Measurements from ENCODE around the gene JMY. TPM values are rescaled to one million over a fixed set of nuclear protein-coding genes. Genes with fewer than 3 reads are reported as not detected.

The JMY gene
- total RNA-seq, 5 donors from 2014 or later (not counting 1 experiment from before 2014, with no cell fraction given), result 18.0 to 45.3 (median 21.1) TPM

GRCh38 chr5:79236362-79236969, 535 bp downstream of the JMY start:
- Mint-ChIP-seq H3K9me3 (no peaks in the 10 kb centered on the region), H3K27ac (peak overlapping the region; percentile 85 to 86), H3K4me3 (peak overlapping the region; percentile 84 to 96 (median 96)), H3K27me3 (no peaks in the 10 kb centered on the region), H3K36me3 (peaks cover 8% of the 10 kb centered on the region), H3K4me1 (peaks cover 33 to 42% (median 33%) of the 10 kb centered on the region in 3 donors)
- Histone ChIP-seq H3K36me3 (ENCODE audit: control insufficient read depth in 2 of 2, extremely low read depth in 1 of 2, insufficient read depth in 1 of 2, low read length in 1 of 2) (no peaks in the 10 kb centered on the region), H3K27ac (ENCODE audit: low read length) (peak overlapping the region; percentile 69), H3K4me1 (ENCODE audit: control insufficient read depth in 1 of 2, extremely low read depth in 1 of 2, insufficient read depth in 2 of 2, low read length in 2 of 2) (peaks cover 18 to 22% of the 10 kb centered on the region in 2 experiments), H3K27me3 (replicated peaks in 1 of 2; ENCODE audit: control insufficient read depth in 2 of 2, extremely low read depth in 1 of 2, insufficient read depth in 2 of 2, low read length in 1 of 2) (no peaks in the 10 kb centered on the region), H3K4me3 (ENCODE audit: control insufficient read depth in 1 of 2, extremely low read depth in 1 of 2, low read length in 1 of 2) (peak overlapping the region; percentile 75 to 94), H3K9me3 (no peaks in the 10 kb centered on the region)
- CTCF ChIA-PET, result interaction anchor here in 1 of 2 donors (0.8 to 0.9 kb wide), 2 partner anchors 18 to 1564 kb away, joined by 3 to 4 read pairs; no protein-coding TSS in a partner anchor
- WGBS (ENCODE audit: insufficient coverage), result under 1% methylated on average over 78 of the region's 78 CpGs
- DNase-seq (peak in 24 of 35 experiments; percentile 8 to 48 (median 21)), ATAC-seq (replicated peaks in 1 of 4) (peak; percentile 27 to 49 (median 46))
- POLR2A ChIA-PET, result interaction anchor here (0.6 to 1.3 kb wide), 5 partner anchors 17 to 1604 kb away, joined by 3 to 6 read pairs (median 4); no protein-coding TSS in a partner anchor

- H3K4me1 Mint-ChIP-seq, result peaks cover 39 to 49% (median 39%) of the 10 kb centered on the region in 3 donors
- peak overlapping the region; percentile 84 to 96 (median 96) for H3K4me3 Mint-ChIP-seq
- Histone ChIP-seq H3K4me3 (ENCODE audit: control insufficient read depth in 1 of 2, extremely low read depth in 1 of 2, low read length in 1 of 2) (peak overlapping the region; percentile 75 to 94), H3K4me1 (ENCODE audit: control insufficient read depth in 1 of 2, extremely low read depth in 1 of 2, insufficient read depth in 2 of 2, low read length in 2 of 2) (peaks cover 18 to 24% of the 10 kb centered on the region in 2 experiments), H3K27ac (ENCODE audit: low read length) (peak overlapping the region; percentile 69), H3K9me3 (no peaks in the 10 kb centered on the region), H3K27me3 (replicated peaks in 1 of 2; ENCODE audit: control insufficient read depth in 2 of 2, extremely low read depth in 1 of 2, insufficient read depth in 2 of 2, low read length in 1 of 2) (no peaks in the 10 kb centered on the region), H3K36me3 (ENCODE audit: control insufficient read depth in 2 of 2, extremely low read depth in 1 of 2, insufficient read depth in 1 of 2, low read length in 1 of 2) (no peaks in the 10 kb centered on the region)
- ChIA-PET POLR2A (interaction anchor here (0.7 to 1.3 kb wide), 5 partner anchors 16 to 252 kb away, joined by 3 to 6 read pairs (median 4); partner anchors contain the start of gene ARSB (in 1 of the 2)), CTCF (interaction anchor here in 1 of 2 donors (0.8 to 1.0 kb wide), 2 partner anchors 104 to 1565 kb away, joined by 3 read pairs; no protein-coding TSS in a partner anchor)
- peak; percentile 10 to 20 (median 17) for ATAC-seq (replicated peaks in 1 of 4)
- peak in 29 of 35 experiments; percentile 8 to 54 (median 23) for DNase-seq
- peaks cover 8% of the 10 kb centered on the region for H3K36me3 Mint-ChIP-seq
- peak overlapping the region; percentile 56 to 87 for H3K27ac Mint-ChIP-seq
- H3K27me3 Mint-ChIP-seq, result no peaks in the 10 kb centered on the region
- no peaks in the 10 kb centered on the region for H3K9me3 Mint-ChIP-seq
- under 1% methylated on average over 61 of the region's 61 CpGs for WGBS (ENCODE audit: insufficient coverage)
These were observed 1.2 kb downstream of the JMY start for GRCh38 chr5:79236970-79237739.

- ChIA-PET POLR2A (interaction anchor here (0.6 to 1.0 kb wide), 6 partner anchors 12 to 1042 kb away, joined by 3 to 9 read pairs (median 4); partner anchors contain the start of gene ARSB (in 1 of the 2)), CTCF (interaction anchor here in 1 of 2 donors (0.6 to 1.0 kb wide), 2 partner anchors 105 to 170 kb away, joined by 3 read pairs; no protein-coding TSS in a partner anchor)
- H3K4me3 ChIP-seq (ENCODE audit: control insufficient read depth in 1 of 2, extremely low read depth in 1 of 2, low read length in 1 of 2), result peak overlapping the region; percentile 75 to 94
- Mint-ChIP-seq H3K9me3 (no peaks in the 10 kb centered on the region), H3K27me3 (no peaks in the 10 kb centered on the region), H3K4me3 (peak overlapping the region; percentile 84 to 96 (median 96)), H3K27ac (peak overlapping the region; percentile 56 to 87), H3K4me1 (peaks cover 47 to 57% (median 47%) of the 10 kb centered on the region in 3 donors), H3K36me3 (peaks cover 11% of the 10 kb centered on the region)
- no peaks in the 10 kb centered on the region for H3K9me3 ChIP-seq
- no peaks in the 10 kb centered on the region for H3K36me3 ChIP-seq (ENCODE audit: control insufficient read depth in 2 of 2, extremely low read depth in 1 of 2, insufficient read depth in 1 of 2, low read length in 1 of 2)
- whole genome bisulfite sequencing (ENCODE audit: insufficient coverage), result 37% methylated on average over 5 of the region's 14 CpGs
- ATAC-seq (replicated peaks in 1 of 4), result peak in 3 of 4 experiments; percentile 1 to 2 (median 1)
- H3K27ac ChIP-seq (ENCODE audit: low read length), result peak overlapping the region; percentile 69
- no peaks in the 10 kb centered on the region for H3K27me3 ChIP-seq (replicated peaks in 1 of 2; ENCODE audit: control insufficient read depth in 2 of 2, extremely low read depth in 1 of 2, insufficient read depth in 2 of 2, low read length in 1 of 2)
- H3K4me1 ChIP-seq (ENCODE audit: control insufficient read depth in 1 of 2, extremely low read depth in 1 of 2, insufficient read depth in 2 of 2, low read length in 2 of 2), result peaks cover 18 to 30% of the 10 kb centered on the region in 2 experiments
- no peak for DNase-seq
These were observed 2.0 kb downstream of the JMY start for GRCh38 chr5:79237740-79238560.

- Histone ChIP-seq H3K4me1 (ENCODE audit: control insufficient read depth in 1 of 2, extremely low read depth in 1 of 2, insufficient read depth in 2 of 2, low read length in 2 of 2) (peaks cover 24 to 39% of the 10 kb centered on the region in 2 experiments), H3K4me3 (ENCODE audit: control insufficient read depth in 1 of 2, extremely low read depth in 1 of 2, low read length in 1 of 2) (no peak overlapping the region), H3K9me3 (no peaks in the 10 kb centered on the region), H3K27ac (ENCODE audit: low read length) (no peak overlapping the region), H3K36me3 (ENCODE audit: control insufficient read depth in 2 of 2, extremely low read depth in 1 of 2, insufficient read depth in 1 of 2, low read length in 1 of 2) (no peaks in the 10 kb centered on the region), H3K27me3 (replicated peaks in 1 of 2; ENCODE audit: control insufficient read depth in 2 of 2, extremely low read depth in 1 of 2, insufficient read depth in 2 of 2, low read length in 1 of 2) (no peaks in the 10 kb centered on the region)
- POLR2A ChIA-PET, result interaction anchor here in 1 of 2 donors (0.5 to 0.7 kb wide), 2 partner anchors 10 to 460 kb away, joined by 4 to 10 read pairs; no protein-coding TSS in a partner anchor
- Mint-ChIP-seq H3K27me3 (no peaks in the 10 kb centered on the region), H3K36me3 (peaks cover 11% of the 10 kb centered on the region), H3K27ac (no peak overlapping the region), H3K9me3 (no peaks in the 10 kb centered on the region), H3K4me1 (peaks cover 69 to 78% (median 71%) of the 10 kb centered on the region in 3 donors), H3K4me3 (peak overlapping the region; percentile 55 to 96 (median 63))
- CTCF ChIA-PET, result interaction anchor here in 1 of 2 donors (0.7 kb wide), 1 partner anchor 1832 kb away, joined by 3 read pairs; no protein-coding TSS in a partner anchor
- ATAC-seq (replicated peaks in 1 of 4) (no peak), DNase-seq (no peak)
- WGBS (ENCODE audit: insufficient coverage), result no CpG with 5 or more reads among the region's 2 CpGs
These were observed 4.6 kb downstream of the JMY start for GRCh38 chr5:79240561-79240960.

- peaks cover 16% of the 10 kb centered on the region for H3K36me3 Mint-ChIP-seq
- H3K27ac ChIP-seq (ENCODE audit: low read length), result no peak overlapping the region
- ChIA-PET POLR2A (interaction anchor here in 1 of 2 donors (0.6 kb wide), 1 partner anchor 48 kb away, joined by 11 read pairs; no protein-coding TSS in a partner anchor), CTCF (interaction anchor here in 1 of 2 donors (1.0 kb wide), 1 partner anchor 109 kb away, joined by 3 read pairs; no protein-coding TSS in a partner anchor)
- no peak for DNase-seq
- no peaks in the 10 kb centered on the region for H3K27me3 Mint-ChIP-seq
- no peak overlapping the region for H3K4me3 ChIP-seq (ENCODE audit: control insufficient read depth in 1 of 2, extremely low read depth in 1 of 2, low read length in 1 of 2)
- H3K4me3 Mint-ChIP-seq, result peak overlapping the region; percentile 49 to 96 (median 55)
- no peak overlapping the region for H3K27ac Mint-ChIP-seq
- no peaks in the 10 kb centered on the region for H3K27me3 ChIP-seq (replicated peaks in 1 of 2; ENCODE audit: control insufficient read depth in 2 of 2, extremely low read depth in 1 of 2, insufficient read depth in 2 of 2, low read length in 1 of 2)
- no peak for ATAC-seq (replicated peaks in 1 of 4)
- no peaks in the 10 kb centered on the region for H3K9me3 Mint-ChIP-seq
- H3K9me3 ChIP-seq, result no peaks in the 10 kb centered on the region
- H3K4me1 ChIP-seq (ENCODE audit: control insufficient read depth in 1 of 2, extremely low read depth in 1 of 2, insufficient read depth in 2 of 2, low read length in 2 of 2), result peaks cover 24 to 40% of the 10 kb centered on the region in 2 experiments
- peaks cover 76 to 85% (median 79%) of the 10 kb centered on the region in 3 donors for H3K4me1 Mint-ChIP-seq
- no peaks in the 10 kb centered on the region for H3K36me3 ChIP-seq (ENCODE audit: control insufficient read depth in 2 of 2, extremely low read depth in 1 of 2, insufficient read depth in 1 of 2, low read length in 1 of 2)
- 79% methylated on average over 3 of the region's 4 CpGs for WGBS (ENCODE audit: insufficient coverage)
These were observed 5.6 kb downstream of the JMY start for GRCh38 chr5:79241535-79241979.

Measured in T-cell (primary cell).